NCI-H1105 treated with DMSO at 0.1 percent for 48 hours (cell line): ENCODE measurements around the gene CLIP4.
"Not testable (repeated sequence)": the region's sequence is repeated elsewhere in the genome, so short reads cannot be mapped to it uniquely, and the experiment has no call there.

ENCODE experiments used
- DNase-seq: peaks from one replicate; lab custom pipeline; 2025; lab: John Stamatoyannopoulos, UW

The CLIP4 gene

GRCh38 chr2:29114946-29115609 is at the start of gene CLIP4:
CLIP4 (plus strand) TSS chr2:29115415; CDS start chr2:29121389, 5,974 bp downstream.
- DNase-seq: no peak

DNA sequence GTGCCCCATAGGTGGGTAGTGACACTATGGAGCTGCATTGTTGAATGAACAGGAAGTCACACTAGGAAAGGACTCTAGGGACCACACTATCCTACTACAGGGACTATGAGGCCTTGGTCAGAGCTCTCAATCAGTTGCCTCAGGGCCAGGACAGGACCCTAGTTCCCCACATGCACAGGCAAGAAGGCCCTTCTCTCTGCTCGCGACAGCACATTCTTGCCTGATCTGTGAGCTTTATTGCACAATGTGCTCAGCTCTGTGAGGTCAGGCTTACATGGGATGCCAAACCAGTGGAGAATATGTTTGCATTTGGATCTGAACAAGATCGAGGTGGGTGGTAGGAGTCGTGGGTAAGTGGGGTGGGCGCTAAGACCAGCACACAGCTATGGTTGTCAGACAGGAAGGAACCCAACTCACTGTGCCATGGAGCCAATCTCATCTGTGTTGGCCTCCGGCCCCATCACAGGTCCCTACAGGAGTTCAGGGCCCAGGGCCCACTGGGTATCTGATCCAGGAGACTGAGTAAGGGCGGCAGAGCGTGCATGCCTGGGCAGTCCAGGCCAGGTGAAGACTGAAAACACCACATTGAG is 48.8 kb upstream of the CLIP4 start:
- DNase-seq: no peak

- DNase-seq: no peak
These were observed 48.1 kb upstream of the CLIP4 start for GRCh38 chr2:29066997-29067605.

GRCh38 chr2:29068513-29068912 is 46.7 kb upstream of the CLIP4 start:
- no peak for DNase-seq

GRCh38 chr2:29070526-29070925 is 44.7 kb upstream of the CLIP4 start:
- no peak for DNase-seq

DNA sequence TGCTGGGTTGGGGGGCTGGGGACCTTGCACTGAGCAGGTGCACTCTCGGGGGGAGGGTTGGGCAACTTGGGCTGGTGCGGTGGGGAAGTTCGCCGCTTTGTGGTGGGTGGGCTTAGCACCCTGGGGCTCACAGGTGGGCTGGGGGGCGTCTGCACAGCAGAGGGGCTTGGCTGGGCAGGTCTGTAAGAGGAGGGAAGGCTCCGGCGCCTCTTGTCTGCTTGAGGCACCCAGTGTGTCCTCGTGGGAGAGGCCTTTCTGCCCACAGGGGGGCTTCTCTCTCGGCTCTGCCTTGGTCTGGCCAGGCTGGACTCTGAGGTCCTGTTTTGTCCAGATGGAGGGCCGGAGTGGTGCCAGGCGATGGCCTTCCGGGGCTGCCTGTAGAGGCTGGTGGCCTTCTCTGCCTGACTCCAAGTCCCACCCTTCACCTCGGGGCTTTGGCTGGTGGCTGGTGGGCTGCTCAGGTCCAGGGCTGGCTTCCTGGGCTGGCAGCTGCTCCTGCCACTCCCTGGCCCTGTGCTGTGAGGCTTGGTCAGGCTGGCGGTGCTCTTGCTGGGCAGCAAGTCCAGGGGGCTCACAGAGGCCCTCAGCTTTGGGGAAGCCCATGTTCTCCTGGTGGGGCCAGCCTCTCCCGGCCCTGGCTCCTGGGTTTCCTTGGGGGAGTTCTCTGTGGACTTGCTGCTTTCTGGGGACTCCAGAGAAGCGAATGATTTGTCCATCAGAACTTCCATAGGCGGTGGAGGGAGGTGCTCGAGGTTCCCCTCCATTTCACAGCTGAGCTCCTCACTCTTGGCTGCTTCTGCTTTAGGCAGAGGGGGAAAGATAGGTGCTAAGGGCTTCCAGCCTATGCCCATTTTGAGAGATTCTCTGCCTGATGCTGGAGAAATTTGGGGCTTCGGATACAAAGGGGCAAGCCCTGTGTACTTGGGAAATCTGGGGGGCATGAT is 43.9 kb upstream of the CLIP4 start:
- no peak for DNase-seq

DNA sequence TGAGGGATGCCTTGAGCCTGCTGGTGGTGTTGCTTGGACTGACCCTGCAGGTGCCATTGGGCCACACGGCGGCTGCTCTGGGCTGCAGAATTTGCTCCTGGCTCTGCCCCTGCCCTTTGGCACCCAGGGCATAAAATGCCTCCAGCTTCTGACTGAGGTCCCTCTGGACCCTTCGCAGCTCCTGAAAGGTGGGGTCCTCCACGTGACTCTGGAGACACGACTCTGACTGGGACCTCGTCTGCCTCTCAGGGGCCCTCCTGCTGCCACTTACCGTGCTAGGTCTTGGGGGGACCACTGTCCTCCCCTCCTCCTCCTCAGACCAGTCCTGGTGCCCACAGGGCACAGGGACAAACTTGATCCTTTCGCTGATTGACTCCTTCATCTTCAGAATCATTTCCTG is 43.0 kb upstream of the CLIP4 start:
- no peak for DNase-seq

DNA sequence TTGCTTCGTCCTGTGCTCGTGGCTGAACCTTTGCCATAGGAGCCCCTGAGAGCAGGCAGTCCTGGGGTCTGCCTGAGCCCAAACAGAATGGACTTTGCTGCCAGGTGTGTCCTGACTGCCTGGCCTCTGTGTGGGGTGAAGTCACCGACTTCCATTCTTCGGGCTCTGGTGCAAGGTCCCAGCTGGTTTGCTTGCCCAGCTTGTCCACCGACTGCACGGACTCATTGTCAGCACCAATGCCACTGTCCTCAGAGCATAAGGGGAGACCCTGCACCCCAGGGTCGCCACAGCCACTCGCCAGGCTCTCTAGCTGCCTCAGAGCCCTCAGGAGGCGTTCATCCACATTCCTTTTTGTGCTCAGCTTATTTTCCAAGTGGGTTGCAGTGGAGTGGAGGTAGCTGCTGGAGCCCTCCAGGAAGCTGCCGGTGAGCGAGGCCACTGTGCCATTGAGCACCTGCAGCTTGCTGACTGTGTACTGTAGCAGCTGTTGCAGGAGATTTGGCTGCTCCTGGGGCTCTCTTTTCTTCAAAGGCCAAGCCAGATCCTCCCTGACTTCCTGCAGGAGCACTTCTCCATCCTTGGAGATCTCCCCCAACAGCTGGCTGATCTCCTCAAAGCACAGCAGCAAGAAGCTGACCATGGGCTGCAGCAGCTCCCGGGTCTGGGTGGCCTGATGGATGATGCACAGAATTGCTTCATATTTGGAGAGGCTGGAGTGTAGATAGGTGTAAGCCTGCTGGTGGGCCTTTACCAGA is 42.1 kb upstream of the CLIP4 start:
- no peak for DNase-seq

DNA sequence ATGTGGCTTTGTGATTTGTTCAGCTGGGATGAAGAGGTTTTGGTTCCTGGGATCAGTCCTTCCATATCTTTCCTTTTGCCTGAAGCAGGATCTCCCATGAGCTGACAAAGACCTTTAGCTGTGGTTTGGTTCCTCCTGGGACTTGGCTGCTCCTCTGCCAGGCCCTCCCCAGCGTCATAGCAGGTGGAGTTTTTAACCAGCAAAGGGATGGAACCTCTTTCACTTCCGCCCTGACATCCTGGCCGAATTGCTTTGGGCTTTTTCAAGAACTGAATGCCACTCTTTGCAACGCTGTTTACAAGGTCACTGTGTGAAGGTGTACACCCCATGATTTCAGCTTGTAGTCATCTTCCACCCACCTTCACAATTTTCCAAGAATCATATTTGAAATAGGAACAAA is 41.3 kb upstream of the CLIP4 start:
- DNase-seq: no peak

- no peak for DNase-seq
These were observed 40.8 kb upstream of the CLIP4 start, which contains the start of gene PCARE for GRCh38 chr2:29074411-29074810. PCARE (minus strand) TSS chr2:29074523; CDS start chr2:29074261, 262 bp downstream.

DNA sequence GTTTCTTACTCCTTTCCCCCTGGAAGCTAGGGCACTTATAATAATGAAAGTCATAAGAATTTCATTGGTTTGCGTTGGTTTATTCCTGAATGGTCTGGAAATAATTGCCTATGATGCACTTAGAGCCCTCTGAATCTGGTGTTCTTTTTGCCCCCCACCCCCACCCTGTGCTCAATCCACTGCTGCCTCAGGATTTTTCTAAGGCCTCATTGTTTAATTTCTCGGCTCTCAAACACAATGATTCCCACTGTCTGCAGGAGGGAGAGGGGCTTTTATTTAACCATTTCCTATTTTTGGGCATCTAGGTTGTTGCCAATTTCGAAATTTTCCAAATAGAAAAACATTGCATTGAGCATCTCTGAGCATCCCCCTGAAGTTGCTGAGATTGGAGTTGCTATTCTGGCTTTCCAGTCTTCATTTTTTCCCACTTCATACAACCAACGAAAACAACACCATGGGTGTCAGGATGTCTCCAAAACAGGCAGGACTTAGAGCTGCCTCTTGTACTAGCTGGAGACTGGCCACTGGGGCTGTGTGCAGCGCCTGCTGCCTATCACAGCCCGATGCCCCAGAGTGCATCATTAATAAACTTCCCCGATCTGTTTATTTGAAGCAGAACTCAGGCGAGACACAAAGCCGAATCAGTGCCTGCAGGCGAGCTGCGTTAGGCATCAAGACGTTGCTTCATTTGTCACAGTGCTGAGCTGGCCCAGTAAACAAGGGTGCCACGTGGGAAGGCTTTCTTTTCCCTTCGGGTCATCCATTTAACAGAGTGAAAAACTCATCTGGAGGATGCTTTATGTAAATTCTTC is 39.1 kb upstream of the CLIP4 start:
- DNase-seq: no peak

- no peak for DNase-seq
These were observed 35.3 kb upstream of the CLIP4 start for GRCh38 chr2:29079887-29080286.

DNA sequence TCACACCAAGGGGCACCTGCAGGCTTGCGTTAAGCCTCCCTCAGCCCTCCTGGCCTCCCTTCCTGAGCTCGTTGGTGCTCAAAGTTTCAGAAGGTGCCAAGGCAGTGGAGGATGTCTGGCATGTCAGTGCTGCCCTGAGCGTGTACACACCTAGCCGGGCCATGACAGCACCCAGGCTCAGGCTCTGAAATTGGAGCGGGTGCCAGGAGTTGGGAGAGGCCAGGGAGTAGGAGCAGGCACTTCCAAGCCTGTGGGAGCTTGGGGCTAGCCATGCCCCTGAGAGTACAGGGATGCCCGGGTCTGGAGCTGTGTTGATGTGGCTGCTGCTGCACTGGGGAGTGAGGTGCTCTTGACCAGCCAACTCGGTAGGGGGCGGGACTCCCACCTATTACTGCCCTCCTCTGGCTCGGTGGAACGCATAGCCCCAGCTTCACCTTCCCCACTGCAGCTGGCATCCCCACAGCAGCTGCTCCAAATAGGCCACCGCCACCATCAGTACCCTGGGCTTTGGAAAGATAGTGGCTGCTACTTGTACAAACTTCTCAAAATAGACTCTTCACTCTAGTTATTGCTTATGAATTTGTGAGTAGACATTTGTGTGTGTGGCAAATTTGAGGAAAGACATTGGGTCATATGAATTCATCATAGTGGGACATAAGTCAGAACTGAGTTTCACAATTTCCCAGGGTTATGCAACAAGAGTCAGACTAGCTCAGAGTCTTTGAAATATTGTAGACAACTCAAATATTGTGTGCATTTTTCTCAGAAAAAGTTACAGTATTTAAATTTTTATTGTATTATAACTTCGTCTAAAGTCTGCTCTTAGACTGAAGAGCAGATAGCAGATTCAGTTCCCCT is 34.1 kb upstream of the CLIP4 start:
- DNase-seq: no peak

- DNase-seq: no peak
These were observed 32.3 kb upstream of the CLIP4 start for GRCh38 chr2:29082804-29083495.

- DNase-seq: no peak
These were observed 30.7 kb upstream of the CLIP4 start for GRCh38 chr2:29084554-29084953.

- not testable (repeated sequence) for DNase-seq
These were observed 24.9 kb upstream of the CLIP4 start for GRCh38 chr2:29090311-29090710.

DNA sequence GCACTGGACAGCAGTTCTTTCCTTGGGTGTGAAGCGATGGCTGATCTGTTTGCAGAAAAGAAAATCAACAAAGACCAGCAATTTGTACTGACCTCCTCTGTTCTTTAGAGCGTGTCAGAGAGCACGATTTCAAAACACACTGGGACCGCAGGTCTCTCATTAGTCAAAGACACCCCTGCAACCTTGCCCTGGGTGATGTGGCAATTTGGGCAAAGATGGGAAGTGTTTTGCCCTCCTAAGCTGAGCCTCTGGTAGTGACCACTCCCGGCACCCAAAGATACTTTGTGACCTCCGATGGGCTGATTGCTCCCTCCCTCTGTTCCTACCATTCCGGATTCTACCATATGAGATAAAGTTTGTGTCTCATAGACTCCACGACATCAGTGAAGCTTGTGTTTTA is 18.2 kb upstream of the CLIP4 start:
- no peak for DNase-seq

DNA sequence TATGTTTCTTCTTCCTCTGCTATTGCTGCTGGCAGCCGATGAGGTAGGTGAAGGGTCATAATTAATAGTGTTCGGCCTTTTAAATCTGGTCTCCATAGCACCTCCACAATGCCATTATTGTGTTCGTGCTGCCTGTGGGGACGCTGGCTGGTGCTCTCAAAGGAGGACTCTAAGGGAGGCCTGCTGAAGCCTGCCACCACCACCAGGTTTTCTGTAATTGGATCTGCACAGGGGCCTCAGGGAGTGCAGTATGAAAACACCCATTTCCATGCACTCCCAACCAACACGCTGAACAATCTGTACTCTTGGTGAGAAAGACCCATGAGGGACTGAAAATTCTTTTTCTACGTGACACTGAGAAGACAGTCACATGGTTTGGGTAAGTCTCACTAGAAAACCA is 17.6 kb upstream of the CLIP4 start:
- no peak for DNase-seq

DNA sequence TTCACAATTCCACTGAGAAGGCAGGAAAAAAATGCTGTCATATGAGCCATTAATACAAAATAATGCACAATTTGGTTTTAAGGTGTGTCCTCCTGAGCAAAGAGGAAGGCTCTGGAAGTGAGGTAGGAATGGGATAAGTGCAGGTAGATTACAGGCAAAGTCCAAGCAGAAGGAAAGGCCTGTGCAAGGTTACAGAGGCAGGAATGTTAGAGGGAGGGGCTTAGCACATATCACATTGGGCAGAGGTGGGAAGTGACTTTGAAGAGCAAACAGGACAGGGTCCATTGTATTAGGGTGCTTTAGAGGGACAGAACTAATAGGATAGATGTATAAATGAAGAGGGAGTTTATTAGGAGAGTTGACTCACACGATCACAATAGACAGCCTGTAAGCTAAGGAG is 14.7 kb upstream of the CLIP4 start:
- DNase-seq: no peak
